GM11168 (cell line): ENCODE results near the gene STK25.
"Not testable (repeated sequence)": the region's sequence is repeated elsewhere in the genome, so short reads cannot be mapped to it uniquely, and the experiment has no call there.

ENCODE experiments used
- in situ Hi-C: fragments of 300-500 bp; cut with MboI; formaldehyde crosslinking; loops from one replicate; pipeline ENCODE4 v1.12.0; 2022; ENCODE audit warnings: low sequenced_read_pairs; ENCODE audit not compliant: unreplicated experiment

STK25 gene

DNA sequence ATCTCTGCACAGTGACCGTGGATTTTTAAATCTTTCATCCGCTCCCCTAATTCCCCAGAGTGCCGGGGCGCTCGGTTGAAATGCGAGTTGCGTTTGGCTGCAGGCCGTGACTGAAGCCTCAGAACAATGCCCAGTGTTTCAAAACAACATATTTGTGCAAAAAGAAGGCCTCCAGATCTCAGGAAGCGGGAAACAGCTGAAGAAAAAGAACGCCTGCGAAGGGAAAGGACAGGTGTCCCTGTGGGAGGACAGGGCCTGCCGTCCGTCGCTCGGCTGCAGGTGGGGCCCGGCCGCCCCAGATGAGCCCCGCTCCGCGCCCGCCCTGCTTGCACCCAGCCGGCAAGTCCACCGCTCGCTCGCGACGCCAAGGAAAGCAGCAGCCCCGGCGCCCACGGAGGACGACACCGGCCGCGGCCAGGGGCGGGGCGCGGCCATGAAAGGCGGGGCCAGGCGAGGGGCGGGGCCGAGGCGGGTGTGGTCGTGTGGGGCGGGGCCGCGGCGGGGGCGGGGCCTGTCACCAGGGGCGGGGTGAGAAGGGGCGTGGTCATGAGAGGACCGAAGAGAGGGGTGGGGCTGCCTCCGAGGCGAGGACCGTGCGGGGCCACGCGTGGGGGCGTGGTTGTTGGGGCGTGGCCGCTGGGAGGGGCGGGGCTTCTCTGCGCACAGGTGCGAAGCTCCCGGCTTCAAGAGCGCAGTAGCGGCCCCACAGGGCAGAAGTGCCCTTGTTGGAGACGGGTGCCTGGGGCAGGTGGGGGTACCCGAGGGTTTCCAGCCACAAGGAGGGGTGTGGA, 32.6 kb upstream of the STK25 start:
- in situ Hi-C loops: no loop called here

DNA sequence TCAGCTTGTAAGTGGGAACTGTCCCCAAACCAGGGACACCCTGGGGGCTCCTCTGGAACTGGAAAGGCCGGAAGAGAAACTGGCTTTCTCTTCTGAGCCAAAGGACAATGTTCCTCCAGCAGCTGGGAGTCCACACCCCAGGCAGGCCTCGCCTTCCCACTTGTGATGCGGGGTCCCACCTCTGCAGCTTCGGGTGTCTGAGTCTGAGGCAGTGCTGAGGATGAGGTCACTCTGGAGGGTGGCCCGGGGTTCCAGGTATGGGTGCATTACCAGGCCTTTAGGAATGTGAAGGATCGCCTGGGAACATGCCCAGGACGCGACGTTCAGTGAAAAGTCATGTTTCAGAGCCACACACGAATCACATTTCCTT, 32.0 kb upstream of the STK25 start:
- in situ Hi-C loops: no loop called here

DNA sequence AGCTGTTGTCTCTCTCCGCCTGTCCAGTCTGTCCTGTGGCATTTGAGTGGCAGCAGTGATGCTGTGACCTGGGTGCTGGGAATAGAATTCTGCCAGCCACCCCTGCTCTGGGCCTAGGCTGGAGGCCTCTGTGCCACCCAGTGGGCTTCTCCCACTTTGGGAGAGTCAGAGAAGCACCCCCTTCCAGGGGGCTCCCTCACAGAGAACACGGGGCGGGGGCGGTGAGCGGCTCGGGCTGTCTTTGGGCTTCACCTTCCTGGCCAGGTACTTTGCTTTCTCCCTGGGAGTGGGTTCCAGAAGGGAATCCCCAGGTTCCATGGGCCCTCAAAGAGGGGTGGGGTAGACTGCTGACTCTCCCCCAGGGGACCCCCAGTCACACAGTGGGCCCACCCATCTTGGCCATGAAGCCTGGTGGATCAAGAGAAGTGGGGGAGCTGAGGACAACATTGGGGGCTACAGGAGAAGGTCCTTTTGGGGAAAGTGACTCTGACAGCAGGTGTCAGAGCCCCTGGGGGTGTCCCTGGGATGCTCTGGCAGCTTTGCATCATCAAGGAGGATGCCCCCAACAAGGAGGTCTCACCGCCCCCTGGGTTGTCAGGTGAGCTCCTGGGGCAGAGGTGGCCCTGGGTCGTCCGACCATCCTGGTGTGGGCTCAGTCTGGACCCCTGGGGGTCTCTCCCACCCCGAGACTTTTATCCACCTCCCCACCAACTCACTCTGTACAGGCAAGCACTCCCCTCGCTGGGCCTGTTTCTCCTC, 31.4 kb upstream of the STK25 start:
- in situ Hi-C loops: no loop called here

DNA sequence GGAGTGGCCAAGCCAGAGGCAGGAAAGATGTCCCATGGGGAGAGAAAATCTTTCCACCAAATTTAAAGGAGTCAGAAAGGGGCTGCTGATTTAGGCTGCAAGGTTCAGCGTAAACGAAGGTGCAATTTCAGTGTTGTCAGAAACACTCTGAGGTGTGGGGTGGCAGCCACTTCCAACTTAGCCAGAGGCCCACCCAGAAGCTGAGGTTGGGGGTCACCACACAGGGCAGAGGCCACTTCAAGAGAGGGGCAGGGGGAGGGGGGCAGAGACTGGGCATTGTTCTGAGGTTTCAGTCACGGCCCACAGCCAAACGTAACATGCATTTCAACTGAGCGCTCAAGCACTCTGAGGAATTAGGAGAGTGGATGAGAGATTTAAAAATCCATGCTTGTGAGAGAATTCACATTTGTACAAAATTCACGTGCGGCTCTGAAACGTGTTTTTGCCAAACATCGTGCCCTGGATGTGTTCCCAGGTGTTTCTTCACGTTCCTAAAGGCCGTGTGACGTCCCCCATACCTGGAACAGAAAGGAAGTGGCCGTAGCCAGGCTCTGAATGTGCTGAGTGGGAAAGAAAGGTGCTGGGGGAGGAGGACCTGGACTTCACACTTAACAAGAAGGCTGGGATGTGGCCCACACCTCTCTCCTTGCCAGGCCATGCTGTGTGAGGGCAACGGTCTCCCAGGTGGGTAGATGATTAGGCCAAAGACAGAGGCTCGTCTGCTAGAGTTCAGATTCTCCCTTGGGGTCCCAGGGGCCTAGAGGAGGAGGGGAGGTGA, 30.6 kb upstream of the STK25 start:
- in situ Hi-C loops: no loop called here

DNA sequence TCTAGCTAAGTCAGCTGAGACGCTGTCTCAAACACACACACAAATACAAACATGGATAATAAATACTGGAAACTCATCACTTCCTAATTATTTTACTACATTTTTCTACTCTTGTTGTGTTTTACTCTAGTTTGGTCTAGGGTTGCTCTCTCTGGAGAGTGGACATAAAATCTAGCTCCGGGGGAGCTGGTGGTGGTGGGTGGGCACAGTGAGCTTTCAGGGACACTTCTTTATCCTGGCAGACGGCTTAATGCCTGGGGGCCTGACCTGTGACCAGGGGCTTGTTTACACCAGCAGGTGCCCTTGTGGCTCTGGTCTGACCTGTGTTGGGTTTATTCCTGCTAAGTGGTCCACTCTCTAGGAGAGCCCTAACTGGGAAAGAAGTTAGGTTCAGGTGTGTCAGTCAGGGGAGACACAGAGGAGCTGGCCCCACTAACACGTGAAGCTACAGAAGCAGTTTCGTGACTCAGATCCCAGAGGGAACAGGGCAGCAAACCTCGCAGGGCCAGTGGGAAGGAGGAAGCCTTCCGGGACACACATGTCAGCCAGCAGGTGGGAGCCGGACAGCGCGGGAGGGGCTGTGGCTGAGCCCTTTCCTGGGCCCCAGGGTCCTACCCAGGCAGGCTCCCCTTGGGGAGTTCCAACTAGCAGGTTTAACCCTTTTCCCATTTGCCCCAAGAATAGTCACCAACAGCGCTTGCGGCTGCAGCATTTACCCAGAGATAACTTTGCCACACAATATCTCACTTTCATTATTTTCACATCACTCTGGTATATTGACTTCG, 27.7 kb upstream of the STK25 start:
- in situ Hi-C loops: no loop called here

DNA sequence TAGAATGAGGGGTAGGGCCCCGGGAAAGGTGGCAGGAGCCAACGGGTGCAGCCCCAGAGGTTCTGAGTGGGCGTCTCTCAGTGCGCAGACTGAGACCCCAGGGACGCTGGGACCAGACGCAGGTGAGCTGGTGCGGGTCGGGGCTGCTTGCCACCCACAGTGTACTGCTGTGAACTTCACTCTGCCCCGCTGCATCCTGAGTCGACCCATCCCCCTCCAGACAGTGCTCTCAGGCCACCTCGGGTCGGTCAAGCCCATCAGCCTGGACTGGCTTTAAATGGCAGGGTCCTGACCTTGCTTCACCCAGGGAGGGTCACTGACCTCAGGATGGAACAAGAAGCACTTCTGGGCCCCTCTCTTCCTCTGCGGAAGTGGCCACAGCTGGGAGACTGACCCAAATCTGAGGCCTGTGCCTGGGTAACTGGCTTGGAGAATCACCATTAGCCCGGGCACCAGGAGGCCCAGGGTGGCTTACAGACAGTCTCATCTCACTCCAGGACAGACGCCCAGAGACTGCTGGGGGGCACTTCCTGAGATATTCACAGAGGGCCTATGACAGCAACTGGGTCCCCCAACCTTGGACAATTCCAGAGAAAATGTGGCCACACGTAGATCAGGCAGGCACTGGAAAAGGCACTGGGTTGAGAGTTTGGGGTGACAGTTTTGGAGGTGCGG, 26.5 kb upstream of the STK25 start:
- in situ Hi-C loops: no loop called here

DNA sequence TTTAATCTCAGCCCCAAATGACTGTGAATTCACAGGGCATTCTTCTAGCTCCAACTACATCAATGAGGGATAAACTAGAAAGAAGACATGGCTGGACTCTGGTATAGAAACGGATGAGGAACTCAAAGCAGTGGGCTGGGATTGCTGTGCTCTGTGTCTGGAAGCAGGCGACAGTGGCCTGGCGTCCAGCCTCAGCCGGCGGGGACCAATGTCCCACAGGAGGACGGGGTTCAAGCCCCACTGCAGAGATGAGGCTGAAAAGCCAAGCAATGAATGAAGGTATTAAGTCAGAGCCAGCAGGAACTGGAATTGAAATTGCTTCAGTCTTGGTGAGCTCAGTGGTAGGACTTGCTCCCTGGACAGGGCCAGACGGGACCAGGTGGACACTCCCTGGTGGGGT, 25.9 kb upstream of the STK25 start:
- in situ Hi-C loops: no loop called here

DNA sequence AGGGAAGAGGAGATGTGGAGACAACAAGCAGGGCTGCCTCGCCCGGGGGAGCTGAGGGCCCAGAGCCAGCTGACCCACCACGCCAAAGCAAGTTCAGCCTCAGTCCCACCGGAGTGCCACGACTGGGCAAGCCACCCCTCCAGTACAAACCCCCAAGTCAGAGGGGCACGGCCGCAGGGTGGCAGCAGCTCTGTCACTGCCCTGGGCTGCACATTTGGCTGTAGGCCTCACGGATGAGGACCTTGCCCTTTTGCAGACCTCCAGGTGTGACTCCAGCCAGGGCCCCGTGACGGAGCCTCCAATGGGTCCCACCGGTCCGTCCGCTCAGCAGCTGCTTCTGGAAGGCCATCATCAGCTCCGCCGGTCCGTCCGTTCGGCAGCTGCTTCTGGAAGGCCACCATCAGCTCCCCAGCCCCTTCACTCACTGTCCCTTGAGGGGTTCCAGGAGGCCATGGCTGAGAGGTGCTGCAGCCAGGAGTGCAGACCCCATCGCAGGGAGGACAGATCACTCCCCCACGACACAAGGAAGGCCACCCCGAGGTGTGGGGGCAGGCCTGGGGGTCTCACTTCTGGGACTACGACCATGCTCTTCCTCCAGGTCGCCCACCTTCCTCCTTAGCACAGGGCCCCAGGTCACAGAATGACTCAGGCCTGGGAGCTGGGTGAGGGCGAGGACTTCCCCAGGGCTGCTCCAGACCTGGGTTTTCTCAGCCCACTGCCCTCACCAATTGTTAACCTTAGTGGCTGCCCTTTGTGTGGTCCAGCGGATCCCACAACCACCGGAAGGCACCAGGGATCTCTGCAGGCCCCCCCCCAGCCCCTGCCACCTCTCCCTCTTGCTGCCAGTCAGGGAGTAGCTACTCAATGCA, 24.6 kb upstream of the STK25 start:
- in situ Hi-C loops: no loop called here

DNA sequence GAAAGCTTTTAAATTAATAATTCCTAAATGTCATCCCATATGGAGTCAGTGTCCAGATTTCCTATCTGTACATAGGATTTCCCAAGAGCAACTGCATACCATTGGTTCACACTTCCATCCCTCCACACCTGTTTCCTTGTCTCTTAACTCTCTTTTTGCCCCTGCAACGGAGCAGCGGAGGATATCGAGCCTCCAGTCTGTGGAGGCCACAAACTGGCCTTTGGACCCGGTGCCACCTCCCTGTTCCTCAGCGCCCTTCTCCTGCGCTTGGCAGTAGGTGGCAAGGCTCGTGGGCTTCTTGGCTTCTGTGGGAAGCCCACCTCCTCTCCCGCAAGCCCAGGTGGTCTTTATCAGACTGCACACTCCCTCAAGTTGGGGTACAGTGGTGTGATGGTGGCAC, 23.8 kb upstream of the STK25 start:
- in situ Hi-C loops: no loop called here

DNA sequence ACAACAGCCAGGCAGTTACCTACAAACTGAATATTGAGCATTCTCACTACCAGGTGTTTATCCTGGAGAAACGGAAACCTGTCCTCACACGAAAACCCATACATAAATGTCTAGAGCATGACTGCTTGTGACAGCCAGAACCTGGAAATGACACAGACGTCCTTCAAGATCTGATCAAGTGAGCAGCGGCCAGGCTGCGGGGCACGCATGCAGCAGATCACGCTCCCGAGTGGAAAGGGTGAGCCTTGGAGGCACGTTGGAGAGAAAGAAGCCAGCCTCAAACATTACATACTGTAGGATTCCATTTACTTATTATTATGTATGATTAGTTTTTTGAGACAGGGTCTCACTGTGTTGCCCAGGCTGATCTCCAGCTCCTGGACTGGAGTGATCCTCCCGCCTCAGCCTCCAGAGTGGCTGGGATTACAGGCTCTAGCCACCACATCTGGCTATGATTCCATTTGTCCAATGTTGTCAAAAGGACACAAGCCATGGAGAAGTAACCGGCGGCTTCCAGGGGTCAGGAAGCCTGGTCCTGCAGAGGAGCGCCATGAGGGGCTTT, 22.9 kb upstream of the STK25 start:
- in situ Hi-C loops: no loop called here

DNA sequence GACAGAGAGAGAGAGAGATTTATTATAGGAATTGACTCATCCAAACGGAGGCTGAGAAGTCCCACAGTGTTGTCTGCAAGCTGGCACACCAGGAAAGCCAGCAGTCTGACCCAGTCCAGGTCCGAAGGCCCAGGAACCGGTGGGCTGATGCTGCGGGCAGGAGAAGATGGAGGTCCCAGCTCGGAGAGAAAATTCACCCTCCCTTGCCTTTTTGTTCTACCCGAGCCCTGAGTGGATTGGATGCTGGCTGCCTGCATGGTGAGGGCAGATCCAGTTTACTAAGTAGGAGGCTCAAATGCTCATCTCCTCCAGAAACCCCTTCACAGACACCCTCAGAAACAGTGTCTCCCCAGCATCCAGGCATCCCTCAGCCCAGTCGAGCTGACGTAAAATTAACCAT, 22.2 kb upstream of the STK25 start:
- in situ Hi-C loops: no loop called here

DNA sequence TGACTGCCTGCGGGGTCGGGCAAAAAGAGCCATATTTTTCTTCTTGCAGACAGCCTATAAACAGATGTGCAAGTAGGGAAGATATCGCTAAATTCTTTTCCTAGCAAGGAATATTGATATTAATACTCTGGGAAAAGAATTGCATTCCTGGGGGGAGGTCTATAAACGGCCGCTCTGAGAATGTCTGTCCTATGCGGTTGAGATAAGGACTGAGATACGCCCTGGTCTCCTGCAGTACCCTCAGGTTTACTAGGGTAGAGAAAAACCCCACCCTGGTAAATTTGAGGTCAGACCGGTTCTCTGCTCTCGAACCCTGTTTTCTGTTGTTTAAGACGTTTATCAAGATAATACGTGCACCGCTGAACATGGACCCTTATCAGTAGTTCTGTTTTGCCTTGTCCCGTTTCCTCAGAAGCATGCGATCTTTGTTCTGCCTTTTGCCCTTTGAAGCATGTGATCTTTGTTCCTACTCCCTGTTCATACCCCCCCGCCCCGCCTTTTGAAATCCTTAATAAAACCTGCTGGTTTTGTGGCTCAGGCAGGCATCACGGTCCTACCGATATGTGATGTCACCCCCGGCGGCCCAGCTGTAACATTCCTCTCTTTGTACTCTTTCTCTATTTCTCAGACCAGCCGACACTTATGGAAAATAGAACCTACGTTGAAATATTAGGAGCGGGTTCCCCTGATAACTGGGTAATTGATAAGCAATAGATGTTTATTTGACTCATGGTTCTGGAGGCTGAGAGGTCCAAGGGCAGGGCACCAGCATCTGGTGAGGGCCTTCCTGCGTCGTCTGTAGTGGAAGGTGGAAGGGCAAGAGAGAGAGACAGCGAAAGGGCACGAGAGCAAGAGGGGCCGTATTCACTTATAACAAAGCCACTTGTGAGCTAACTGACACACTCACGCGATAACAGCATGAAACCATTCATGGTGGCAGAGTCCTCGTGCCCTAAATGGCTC, 17.7 kb upstream of the STK25 start:
- in situ Hi-C loops: not testable (repeated sequence)

DNA sequence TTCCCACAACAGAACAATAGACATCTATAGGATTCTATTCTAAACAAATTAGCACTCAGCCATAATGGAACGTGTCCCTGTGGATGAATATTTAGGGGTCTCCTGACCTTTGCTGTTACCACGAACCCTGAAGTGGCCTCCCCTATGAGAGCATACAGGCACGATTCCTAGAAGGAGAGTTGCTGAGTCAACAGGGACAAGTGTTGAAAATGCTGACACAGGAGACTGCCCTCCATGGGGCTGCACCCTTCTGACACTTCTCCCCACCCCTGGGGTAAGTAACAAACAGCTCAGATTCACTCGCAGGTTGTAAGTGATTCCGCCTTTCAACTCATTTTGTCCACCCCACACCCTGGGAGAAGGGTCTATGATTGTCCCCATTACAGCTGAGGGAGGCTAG, 14.1 kb upstream of the STK25 start:
- in situ Hi-C loops: no loop called here

DNA sequence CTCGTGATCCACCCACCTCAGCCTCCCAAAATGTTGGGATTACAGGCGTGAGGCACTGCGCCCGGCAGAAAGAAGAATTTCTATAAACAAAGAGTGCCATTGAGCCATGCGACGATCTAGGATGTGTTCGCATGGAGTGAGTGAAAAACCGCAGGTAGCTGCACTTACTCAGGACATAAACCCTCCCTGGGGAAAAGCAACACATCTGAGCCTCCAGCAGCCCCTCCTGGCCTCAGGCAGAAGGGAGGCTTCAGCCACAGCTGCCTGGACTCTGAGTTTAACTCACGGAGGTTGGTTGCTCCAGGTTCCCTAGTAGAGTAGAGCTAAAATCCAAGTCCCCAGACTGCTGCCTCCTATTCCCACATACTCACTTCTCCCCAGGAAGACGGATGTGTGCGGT, 11.3 kb upstream of the STK25 start:
- in situ Hi-C loops: no loop called here

DNA sequence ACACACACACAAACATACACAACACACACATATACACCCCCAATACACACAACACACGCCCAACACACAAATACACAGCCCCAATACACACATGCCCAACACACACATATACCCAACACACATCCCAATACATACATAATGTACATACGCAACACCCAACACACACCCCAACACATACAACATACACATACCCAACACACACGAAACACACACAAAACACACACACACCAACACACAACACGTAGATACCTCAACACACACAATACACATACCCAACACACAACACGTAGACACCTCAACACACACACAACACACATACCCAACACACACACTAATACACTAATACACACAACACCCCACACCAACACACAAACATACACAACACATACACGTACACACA, 8.9 kb upstream of the STK25 start:
- in situ Hi-C loops: no loop called here

DNA sequence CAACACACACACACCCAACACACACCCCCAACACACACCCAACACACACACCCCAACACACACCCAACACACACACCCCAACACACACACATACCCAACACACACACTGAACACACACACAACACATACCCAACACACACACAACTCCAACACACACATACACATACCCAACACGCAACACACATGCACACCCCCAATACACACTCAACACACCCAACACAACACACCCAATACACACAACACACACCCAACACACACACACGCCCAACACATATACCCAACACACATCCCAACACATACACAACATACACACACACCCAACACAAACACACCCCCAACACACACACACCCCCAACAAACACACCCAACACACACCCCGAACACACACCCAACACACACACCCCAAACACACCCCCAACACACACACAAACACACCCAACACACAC, 8.2 kb upstream of the STK25 start:
- in situ Hi-C loops: no loop called here

DNA sequence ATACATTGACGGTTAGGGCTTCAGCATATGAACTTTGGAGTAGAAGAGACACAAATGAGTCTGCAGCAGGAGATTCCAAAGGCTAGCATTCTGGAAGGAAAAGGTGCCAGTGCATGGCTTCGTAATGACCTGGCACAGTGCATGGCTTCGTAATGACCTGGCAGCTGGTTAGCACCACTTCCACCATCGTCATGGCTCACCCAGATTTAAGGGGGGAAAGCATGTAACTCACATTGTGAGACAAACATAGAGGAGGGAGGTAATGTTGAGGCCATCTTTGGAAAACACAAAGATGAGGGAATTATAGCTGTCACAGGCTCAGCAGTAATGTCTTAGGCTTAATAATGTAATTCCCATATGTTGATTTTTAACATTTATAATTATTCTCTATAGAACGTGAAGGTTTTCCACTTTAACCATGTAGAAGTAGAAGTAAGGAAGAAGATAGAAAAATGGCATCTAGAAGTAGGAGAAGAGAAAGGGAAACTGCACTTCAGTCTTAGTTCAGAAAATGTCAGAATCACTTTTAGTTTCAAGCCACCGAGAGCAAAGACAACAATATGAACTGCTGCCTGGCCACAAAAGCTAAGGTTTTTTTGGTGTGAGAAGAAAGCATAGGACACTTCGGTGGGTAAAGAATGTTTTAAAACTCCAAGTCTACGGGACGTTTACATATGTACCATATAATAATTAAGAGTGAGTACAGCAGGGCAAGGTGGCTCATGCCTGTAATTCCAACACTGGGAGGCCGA, 6.8 kb upstream of the STK25 start:
- in situ Hi-C loops: no loop called here
